Pancreas (tissue), 10 donors: Measurements from ENCODE around the gene EFEMP2. TPM values are rescaled to one million over a fixed set of nuclear protein-coding genes. Genes with fewer than 3 reads are reported as not detected.

Experiments used
- ATAC-seq, 4 donors: fragments of 200-7000 bp; cut with Tn5 transposase; one replicate each; pipeline versions ENCODE4 v1.8.0 to v1.9.1; 2020; ENCODE audit warnings: mild to moderate bottlenecking in 4 of 4, moderate library complexity in 4 of 4
- DNase-seq, 6 donors: peaks; one replicate each; pipeline ENCODE4 v3.0.0-alpha.2; 2020
- FAIRE-seq: peaks from 2 replicates; lab custom pipeline; 2012; peaks lifted over from hg19 to GRCh38; lab: Jason Lieb, UNC
- H3K27ac ChIP-seq, 4 donors: fragments of 200-600 bp; sonication (generic); 1 replicate in 3 of 4; 2 replicates in 1 of 4; pipeline versions ENCODE4 v1.5.0 to v1.8.0; 2020
- H3K27me3 ChIP-seq, 4 donors: fragments of 200-600 bp; one replicate each; pipeline ENCODE4 v1.8.0; 2021
- H3K36me3 ChIP-seq, 3 donors: fragments of 200-600 bp; sonication (generic) in 1 of 3; one replicate each; pipeline versions ENCODE4 v1.5.0 to v1.8.0; 2020 to 2021
- H3K4me1 ChIP-seq, 3 donors: fragments of 200-600 bp; one replicate each; pipeline ENCODE4 v1.8.0; 2021
- H3K4me3 ChIP-seq, 4 donors: fragments of 200-600 bp; sonication (generic) in 2 of 4; one replicate each; pipeline versions ENCODE4 v1.5.0 to v1.8.0; 2020 to 2021
- H3K9me3 ChIP-seq, 4 donors: fragments of 200-600 bp; one replicate each; pipeline ENCODE4 v1.8.0; 2021
- CTCF ChIP-seq, 4 donors: fragments of 200-600 bp; sonication (generic) in 3 of 4; IDR thresholded peaks; one replicate each; pipeline versions ENCODE4 v1.5.0 to v1.8.0; 2021; ENCODE audit warnings: antibody characterized with exemption in 4 of 4
- WGBS, 2 donors: extraction: QIAGEN DNeasy Blood & Tissue Kit; methylation state at CpG; one replicate each; pipeline ENCODE4 v1.1.7; 2013; 5-methylcytosine and 5-hydroxymethylcytosine counted together
- intact Hi-C, 3 donors: fragments of 100-400 bp; cut with DNase I; formaldehyde crosslinking; loops; one replicate each; pipeline versions ENCODE4 v1.11.1 to v1.14.2; 2022
- polyA plus RNA-seq, 2 donors: library from polyadenylated mRNA; stranded (reverse); fragments of 200-250 nt; gene quantifications; one replicate each; pipeline ENCODE4 v1.2.3, GENCODE V29; 2013
- total RNA-seq, 6 donors: library from RNA; stranded (reverse); fragmentation: NEBNext Ultra II Directional in 4 of 6; extraction: Animal tissue kit (Norgen Biotek cat#: 25700) in 4 of 6; gene quantifications; one replicate each; pipeline versions ENCODE4 v1.2.1 to v1.2.4, GENCODE V29; 2021 to 2023
- donor health status: healthy with polysubstance abuse.
- donor health status: DM: no; HTN: no; CAD: no; lungs with moderate emphysema.
- donor health status: DM: no; HTN: no; CAD: no.
- donor health status: control.
- donor health status: control.
- donor health status: Bipolar disorder and iron deficiency.
- donor health status: DM: yes; HTN: yes; CAD: no.
- donor health status: DM: no; HTN: no; CAD: no.
- donor health status: DM: no; HTN: no; CAD: no.
- donor health status: DM: yes; HTN: yes; CAD: no.

Gene EFEMP2
- total and polyA plus RNA-seq, 8 donors, result 11.3 to 51.0 (median 18.8) TPM

GRCh38 chr11:65898656-65899355 lies 26.2 kb upstream of the EFEMP2 start:
- H3K36me3 ChIP-seq, result no peaks in the 10 kb centered on the region
- intact Hi-C loops, result no loop called here
- no peak for TF ChIP-seq CTCF (IDR thresholded peaks at IDR 0.05)
- no peaks in the 10 kb centered on the region for H3K9me3 ChIP-seq
- H3K27me3 ChIP-seq, result no peaks in the 10 kb centered on the region
- DNase-seq, result no peak
- 31 to 32% methylated on average over 26 to 28 of the region's 28 CpGs for WGBS, 2 donors
- no peak for FAIRE-seq
- ATAC-seq, result no peak
- H3K4me3 ChIP-seq, result peak overlapping the region in 3 of 4 donors; percentile 20 to 53 (median 46)
- no peak overlapping the region for H3K27ac ChIP-seq
- H3K4me1 ChIP-seq, result peaks cover 0 to 8% (median 7%) of the 10 kb centered on the region in 3 donors

- TF ChIP-seq CTCF (IDR thresholded peaks at IDR 0.05), result no peak
- no peaks in the 10 kb centered on the region for H3K9me3 ChIP-seq
- H3K36me3 ChIP-seq, result no peaks in the 10 kb centered on the region
- 80 to 89% methylated on average over 4 of the region's 4 CpGs for WGBS, 2 donors
- H3K4me1 ChIP-seq, result peaks cover 0 to 9% (median 8%) of the 10 kb centered on the region in 3 donors
- no peak for DNase-seq
- ATAC-seq, result no peak
- no peak overlapping the region for H3K4me3 ChIP-seq
- intact Hi-C loops, result no loop called here
- FAIRE-seq, result no peak
- no peaks in the 10 kb centered on the region for H3K27me3 ChIP-seq
- H3K27ac ChIP-seq, result no peak overlapping the region
These were observed 24.4 kb upstream of the EFEMP2 start for GRCh38 chr11:65897020-65897471.

- no peak overlapping the region for H3K4me3 ChIP-seq
- H3K4me1 ChIP-seq, result peaks cover 4 to 17% (median 8%) of the 10 kb centered on the region in 3 donors
- no peak for TF ChIP-seq CTCF (IDR thresholded peaks at IDR 0.05)
- no peaks in the 10 kb centered on the region for H3K36me3 ChIP-seq
- FAIRE-seq (no peak), ATAC-seq (no peak), DNase-seq (no peak)
- no peaks in the 10 kb centered on the region for H3K9me3 ChIP-seq
- WGBS, 2 donors, result 79 to 85% methylated on average over 14 of the region's 14 CpGs
- H3K27me3 ChIP-seq, result no peaks in the 10 kb centered on the region
- intact Hi-C loops, result no loop called here
- H3K27ac ChIP-seq, result no peak overlapping the region
These were observed 23.7 kb upstream of the EFEMP2 start for GRCh38 chr11:65896034-65896999.

GRCh38 chr11:65895482-65895981 lies 22.9 kb upstream of the EFEMP2 start:
- H3K36me3 ChIP-seq, result no peaks in the 10 kb centered on the region
- no peaks in the 10 kb centered on the region for H3K9me3 ChIP-seq
- DNase-seq (no peak), FAIRE-seq (no peak), ATAC-seq (no peak)
- H3K27ac ChIP-seq, result no peak overlapping the region
- TF ChIP-seq CTCF (IDR thresholded peaks at IDR 0.05), result no peak
- peaks cover 8 to 19% (median 8%) of the 10 kb centered on the region in 3 donors for H3K4me1 ChIP-seq
- intact Hi-C loops, result no loop called here
- WGBS, 2 donors, result 77 to 91% methylated on average over 5 of the region's 5 CpGs
- H3K27me3 ChIP-seq, result no peaks in the 10 kb centered on the region
- H3K4me3 ChIP-seq, result no peak overlapping the region
